PFSK-1 (cell line): ENCODE results near the gene BTBD10.
A peak's percentile ranks its signal among the peaks of the same experiment; 100 is the strongest.

Experiments used
- POLR2AphosphoS5 ChIP-seq: IDR thresholded peaks from 2 replicates; pipeline ENCODE4 v1.6.1; 2012; ENCODE audit warnings: low read depth, mild to moderate bottlenecking, control low read depth, low read length, moderate library complexity
- SIN3A ChIP-seq: IDR thresholded peaks from 2 replicates; pipeline ENCODE4 v1.6.1; 2012; ENCODE audit warnings: mild to moderate bottlenecking, low read length, moderate library complexity, borderline replicate concordance; ENCODE audit not compliant: insufficient read depth
- TAF1 ChIP-seq: IDR thresholded peaks from 2 replicates; pipeline ENCODE4 v1.6.1; 2012; ENCODE audit warnings: low read length, control low read depth, borderline replicate concordance; ENCODE audit not compliant: insufficient read depth
- TF ChIP-seq, protein P1 (sequence below), 2 experiments: IDR thresholded peaks; 2 replicates each; pipeline versions ENCODE4 v1.6.1 to v1.8.0; 2011 to 2012; ENCODE audit warnings: low read depth in 2 of 2, low read length in 2 of 2, control low read depth in 1 of 2, inconsistent platforms in 1 of 2, mild to moderate bottlenecking in 1 of 2, moderate library complexity in 1 of 2; ENCODE audit not compliant: insufficient read depth in 1 of 2

DNA sequence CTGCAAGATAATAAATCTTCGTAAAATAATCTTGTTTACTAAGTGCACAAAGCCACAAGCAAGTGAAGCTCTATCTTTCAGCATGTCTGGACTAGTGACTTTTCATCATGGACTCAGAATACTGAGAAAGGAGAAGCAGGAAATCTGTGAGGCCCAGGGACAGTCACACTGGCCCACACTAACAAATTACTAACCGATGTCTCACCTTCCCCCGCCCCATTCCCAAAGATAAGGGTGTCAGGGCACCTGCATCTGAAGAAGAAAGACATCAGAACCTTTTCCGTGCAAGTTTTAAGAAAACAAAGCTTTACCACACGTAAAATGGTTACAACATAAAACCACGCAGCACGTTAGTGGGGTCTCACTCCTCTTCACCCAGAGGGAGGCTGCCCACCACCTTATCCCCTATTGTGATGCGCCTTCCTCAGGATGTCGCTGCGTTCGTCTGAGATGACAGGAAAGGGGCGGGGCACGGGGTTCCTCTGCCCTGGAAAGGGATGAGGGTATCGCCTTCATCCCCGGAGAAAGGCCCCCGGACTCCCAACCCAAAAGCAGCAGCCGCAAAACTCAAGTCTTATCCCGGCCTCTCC lies 616 bp downstream of the BTBD10 start:
- TF ChIP-seq, protein P1, sequence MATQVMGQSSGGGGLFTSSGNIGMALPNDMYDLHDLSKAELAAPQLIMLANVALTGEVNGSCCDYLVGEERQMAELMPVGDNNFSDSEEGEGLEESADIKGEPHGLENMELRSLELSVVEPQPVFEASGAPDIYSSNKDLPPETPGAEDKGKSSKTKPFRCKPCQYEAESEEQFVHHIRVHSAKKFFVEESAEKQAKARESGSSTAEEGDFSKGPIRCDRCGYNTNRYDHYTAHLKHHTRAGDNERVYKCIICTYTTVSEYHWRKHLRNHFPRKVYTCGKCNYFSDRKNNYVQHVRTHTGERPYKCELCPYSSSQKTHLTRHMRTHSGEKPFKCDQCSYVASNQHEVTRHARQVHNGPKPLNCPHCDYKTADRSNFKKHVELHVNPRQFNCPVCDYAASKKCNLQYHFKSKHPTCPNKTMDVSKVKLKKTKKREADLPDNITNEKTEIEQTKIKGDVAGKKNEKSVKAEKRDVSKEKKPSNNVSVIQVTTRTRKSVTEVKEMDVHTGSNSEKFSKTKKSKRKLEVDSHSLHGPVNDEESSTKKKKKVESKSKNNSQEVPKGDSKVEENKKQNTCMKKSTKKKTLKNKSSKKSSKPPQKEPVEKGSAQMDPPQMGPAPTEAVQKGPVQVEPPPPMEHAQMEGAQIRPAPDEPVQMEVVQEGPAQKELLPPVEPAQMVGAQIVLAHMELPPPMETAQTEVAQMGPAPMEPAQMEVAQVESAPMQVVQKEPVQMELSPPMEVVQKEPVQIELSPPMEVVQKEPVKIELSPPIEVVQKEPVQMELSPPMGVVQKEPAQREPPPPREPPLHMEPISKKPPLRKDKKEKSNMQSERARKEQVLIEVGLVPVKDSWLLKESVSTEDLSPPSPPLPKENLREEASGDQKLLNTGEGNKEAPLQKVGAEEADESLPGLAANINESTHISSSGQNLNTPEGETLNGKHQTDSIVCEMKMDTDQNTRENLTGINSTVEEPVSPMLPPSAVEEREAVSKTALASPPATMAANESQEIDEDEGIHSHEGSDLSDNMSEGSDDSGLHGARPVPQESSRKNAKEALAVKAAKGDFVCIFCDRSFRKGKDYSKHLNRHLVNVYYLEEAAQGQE (IDR thresholded peaks at IDR 0.05; ENCODE audit: insufficient read depth in 1 of 2, low read depth in 2 of 2, low read length in 2 of 2) = no peak
- TF ChIP-seq TAF1 = no peak
- no peak for TF ChIP-seq POLR2AphosphoS5
- peak; percentile 52; the same call in 1 of the 2 replicates for TF ChIP-seq SIN3A
